GM12878 (cell line): ENCODE results near the gene CD7. TPM values are rescaled to one million over a fixed set of nuclear protein-coding genes. Genes with fewer than 3 reads are reported as not detected.

Experiments
- ATAC-seq: fragments of 200-7000 bp; cut with Tn5 transposase; 3 replicates; pipeline ENCODE4 v1.9.1; 2020; ENCODE audit warnings: mild to moderate bottlenecking, moderate library complexity
- BruUV-seq: library from RNA; stranded (reverse); fragments of 400-500 nt; replicated peaks from 2 replicates; lab custom pipeline; 2021; lab: Mats Ljungman, UMichigan
- CTCF ChIA-PET: fragments of 300-600 bp; sonication (Branson Sonifier 250); formaldehyde crosslinking; extraction: SDS; loops from one replicate; lab custom pipeline; 2021; ENCODE audit warnings: inconsistent platforms; lab: Yijun Ruan, JAX
- POLR2A ChIA-PET: fragments of 350-600 bp; formaldehyde crosslinking; extraction: SDS; loops from one replicate; lab custom pipeline; 2021; ENCODE audit warnings: inconsistent platforms; lab: Charles Lee
- RAD21 ChIA-PET: fragments of 300-600 bp; sonication (Branson Sonifier 250); formaldehyde crosslinking; loops from one replicate; lab custom pipeline; 2023; ENCODE audit warnings: antibody characterized with exemption; ENCODE audit not compliant: unreplicated experiment; lab: Charles Lee
- SMC1A ChIA-PET: fragments of 300-600 bp; sonication (Branson Sonifier 250); formaldehyde crosslinking; loops from one replicate; lab custom pipeline; 2023; ENCODE audit not compliant: unreplicated experiment, uncharacterized antibody; lab: Charles Lee
- DNase-seq: peaks from one replicate; pipeline ENCODE4 v3.0.0-alpha.2; 2011; ENCODE audit warnings: low read depth, low spot score
- FAIRE-seq: peaks from 3 replicates; lab custom pipeline; 2011; peaks lifted over from hg19 to GRCh38; lab: Jason Lieb, UNC
- H2AFZ ChIP-seq: 2 replicates; pipeline ENCODE4 v1.6.0; 2011; ENCODE audit warnings: low read depth, low read length, control low read depth; ENCODE audit not compliant: control insufficient read depth
- H3K27ac ChIP-seq: 2 replicates; pipeline ENCODE4 v1.5.1; 2011; ENCODE audit warnings: control low read depth; ENCODE audit not compliant: control insufficient read depth, insufficient read depth
- H3K27me3 ChIP-seq, 2 experiments: replicated peaks in 1 of 2; 2 replicates each; pipeline versions ENCODE4 v1.6.0 to v1.6.1; 2011; ENCODE audit warnings: low read length in 1 of 2; ENCODE audit not compliant: control insufficient read depth in 2 of 2, insufficient read depth in 2 of 2
- H3K36me3 ChIP-seq, 2 experiments: 2 replicates each; pipeline ENCODE4 v1.5.1; 2011; ENCODE audit warnings: low read length in 1 of 2; ENCODE audit not compliant: control insufficient read depth in 2 of 2, insufficient read depth in 2 of 2
- H3K4me1 ChIP-seq: 2 replicates; pipeline ENCODE4 v1.6.1; 2011; ENCODE audit warnings: mild to moderate bottlenecking, low read length, moderate library complexity, mixed read lengths; ENCODE audit not compliant: control insufficient read depth, insufficient read depth
- H3K4me2 ChIP-seq: 2 replicates; pipeline ENCODE4 v1.6.0; 2011; ENCODE audit warnings: control low read depth; ENCODE audit not compliant: control insufficient read depth, insufficient read depth
- H3K4me3 ChIP-seq: fragments of 200-600 bp; sonication (generic); 2 replicates; pipeline ENCODE4 v1.5.1; 2016
- H3K79me2 ChIP-seq: 2 replicates; pipeline ENCODE4 v1.6.0; 2011; ENCODE audit warnings: low read length; ENCODE audit not compliant: control insufficient read depth, insufficient read depth
- H3K9ac ChIP-seq: 2 replicates; pipeline ENCODE4 v1.8.0; 2011; ENCODE audit warnings: low read length, control low read depth, mixed read lengths; ENCODE audit not compliant: control insufficient read depth, insufficient read depth
- H3K9me3 ChIP-seq: replicated peaks from 3 replicates; pipeline ENCODE4 v1.5.1; 2011; ENCODE audit warnings: mild to moderate bottlenecking, low read length; ENCODE audit not compliant: control insufficient read depth, insufficient read depth
- H4K20me1 ChIP-seq: 2 replicates; pipeline ENCODE4 v1.6.0; 2011; ENCODE audit not compliant: control insufficient read depth, insufficient read depth
- BHLHE40 ChIP-seq, 2 experiments: fragments of 450-650 bp in 1 of 2; IDR thresholded peaks; 2 replicates each; pipeline ENCODE4 v1.6.1; 2011 to 2017; ENCODE audit warnings: low read depth in 2 of 2, borderline replicate concordance in 1 of 2, improper control_type of control experiment in 1 of 2, low read length in 1 of 2, mild to moderate bottlenecking in 1 of 2
- EZH2 ChIP-seq: IDR thresholded peaks from 2 replicates; pipeline ENCODE4 v1.6.1; 2012; ENCODE audit warnings: low read depth, mild to moderate bottlenecking, control low read depth, inconsistent platforms, low read length, borderline replicate concordance; ENCODE audit not compliant: control insufficient read depth
- GATAD2B ChIP-seq: fragments of 450-650 bp; conservative IDR thresholded peaks from 2 replicates; pipeline ENCODE4 v1.6.1; 2017; ENCODE audit warnings: low read depth, mild to moderate bottlenecking, moderate library complexity
- HDGF ChIP-seq: fragments of 450-650 bp; IDR thresholded peaks from 2 replicates; pipeline ENCODE4 v1.6.1; 2016; ENCODE audit warnings: antibody characterized with exemption
- IKZF1 ChIP-seq: fragments of 450-650 bp; conservative IDR thresholded peaks from 2 replicates; pipeline ENCODE4 v1.6.1; 2017; ENCODE audit warnings: antibody characterized with exemption, mild to moderate bottlenecking
- IKZF2 ChIP-seq, 2 experiments: fragments of 450-650 bp; IDR thresholded peaks; 2 replicates each; pipeline ENCODE4 v1.6.1; 2017; ENCODE audit warnings: mild to moderate bottlenecking in 2 of 2, moderate library complexity in 2 of 2
- LARP7 ChIP-seq: fragments of 450-650 bp; IDR thresholded peaks from 2 replicates; pipeline ENCODE4 v1.6.1; 2017; ENCODE audit warnings: mild to moderate bottlenecking
- MYC ChIP-seq: IDR thresholded peaks from 2 replicates; pipeline ENCODE4 v1.6.1; 2011; ENCODE audit warnings: mild to moderate bottlenecking, low read length, moderate library complexity, inconsistent platforms; ENCODE audit not compliant: insufficient read depth, insufficient replicate concordance, insufficient read length, severe bottlenecking
- SMC3 ChIP-seq: IDR thresholded peaks from 2 replicates; pipeline ENCODE4 v1.6.1; 2011; ENCODE audit warnings: low read length, improper control_type of control experiment, borderline replicate concordance
- WGBS: methylation state at CpG from one replicate; pipeline ENCODE4 v1.1.6; 2016; ENCODE audit warnings: low lambda C conversion rate; ENCODE audit not compliant: insufficient replicate concordance, insufficient coverage; ENCODE audit errors: missing lambda C conversion rate; 5-methylcytosine and 5-hydroxymethylcytosine counted together
- in situ Hi-C: fragments of 300-500 bp; cut with MboI; formaldehyde crosslinking; loops from 9 replicates; pipeline ENCODE4 v1.14.3; 2018; ENCODE audit warnings: mixed read lengths
- intact Hi-C: fragments of 100-400 bp; cut with micrococcal nuclease; formaldehyde crosslinking; loops from one replicate; pipeline ENCODE4 v1.14.2; 2022; ENCODE audit not compliant: unreplicated experiment
- polyA plus RNA-seq, 11 experiments: library from polyadenylated mRNA; depleted of rRNA in 4 of 11; unstranded in 6 of 11; stranded (reverse) in 5 of 11; fragments of >200 nt; fragmentation: Nextera tagmentation in 4 of 11; fragmentation: Illumina TruSeq in 1 of 11; extraction: Ambion mirVana in 4 of 11; extraction: Trizol in 1 of 11; gene quantifications; 1 replicate in 1 of 11; 2 replicates in 10 of 11; pipeline versions ENCODE4 v1.2.1 to v1.2.3, GENCODE V29; 2011 to 2016; ENCODE audit warnings: inconsistent platforms in 2 of 11, missing spikeins in 2 of 11, low read depth in 1 of 11
- total RNA-seq, 4 experiments: library from RNA; depleted of rRNA in 3 of 4; stranded (reverse); fragments of >200 nt in 3 of 4; fragmentation: Illumina TruSeq in 1 of 4; extraction: Trizol in 1 of 4; gene quantifications; 2 replicates each; pipeline versions ENCODE4 v1.2.1 to v1.2.3, GENCODE V29; 2013 to 2021
- TF ChIP-seq, protein P1 (sequence below): IDR thresholded peaks from 2 replicates; pipeline ENCODE4 v1.6.1; 2012; ENCODE audit warnings: mild to moderate bottlenecking, low read depth, low read length
- TF ChIP-seq, protein P2 (sequence below): IDR thresholded peaks from 2 replicates; pipeline ENCODE4 v1.6.1; 2011; ENCODE audit warnings: borderline replicate concordance, low read depth, mild to moderate bottlenecking, moderate library complexity, low read length; ENCODE audit not compliant: insufficient read depth, poor library complexity, severe bottlenecking
- TF ChIP-seq, protein P3 (sequence below): fragments of 450-650 bp; IDR thresholded peaks from 2 replicates; pipeline ENCODE4 v1.6.1; 2016; ENCODE audit warnings: mild to moderate bottlenecking

Gene CD7
- total and polyA plus RNA-seq, 10 of the 15 experiments (the other 5 are each of a cell fraction or from before 2014, with no cell fraction given): 0.33 TPM; not detected in 9

DNA sequence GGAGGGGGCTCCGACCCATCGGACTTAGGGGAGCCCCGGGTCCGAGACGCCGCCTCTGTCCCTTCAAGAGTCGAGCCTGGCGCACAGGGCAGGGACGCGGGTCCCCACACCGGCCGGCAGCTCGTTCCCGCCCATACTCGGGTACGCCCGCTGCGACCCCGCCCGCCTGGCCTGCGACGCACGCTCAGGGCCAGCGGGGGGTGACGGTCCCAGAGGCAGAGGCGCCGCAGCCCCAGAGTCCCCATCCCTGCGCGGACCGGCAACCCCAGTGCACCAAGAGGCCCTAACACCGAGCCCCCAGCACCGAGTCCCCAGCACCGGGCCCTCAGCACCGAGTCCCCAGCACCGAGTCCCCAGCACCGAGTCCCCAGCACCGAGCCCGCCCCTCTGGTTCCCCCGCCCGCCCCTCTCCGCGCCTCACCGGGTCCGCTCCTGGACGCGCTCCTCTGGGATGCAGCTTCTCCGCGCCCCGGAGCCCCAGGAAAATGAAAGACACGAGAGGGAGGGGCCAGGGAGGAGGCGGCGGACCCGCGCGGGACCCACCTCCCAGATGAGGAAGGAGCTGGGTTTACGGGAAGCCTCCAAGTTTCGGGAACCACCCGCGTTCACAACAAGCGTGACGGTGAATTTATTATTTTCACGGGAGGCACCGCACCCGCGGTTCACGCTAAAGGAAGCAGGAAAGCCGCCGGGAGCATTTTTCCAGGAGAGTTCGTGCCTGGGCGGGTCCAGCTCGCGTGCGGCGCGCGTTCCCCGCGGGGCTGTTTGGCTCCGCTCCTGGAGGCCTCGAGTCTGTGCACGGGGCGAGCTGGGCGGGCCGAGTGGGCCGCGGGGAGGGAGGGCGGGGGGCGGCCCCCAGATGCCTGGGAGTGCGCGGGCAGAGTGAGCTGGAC lies 16.1 kb upstream of the CD7 start, which contains the start of gene SECTM1 (continued):
- TF ChIP-seq, protein P1, sequence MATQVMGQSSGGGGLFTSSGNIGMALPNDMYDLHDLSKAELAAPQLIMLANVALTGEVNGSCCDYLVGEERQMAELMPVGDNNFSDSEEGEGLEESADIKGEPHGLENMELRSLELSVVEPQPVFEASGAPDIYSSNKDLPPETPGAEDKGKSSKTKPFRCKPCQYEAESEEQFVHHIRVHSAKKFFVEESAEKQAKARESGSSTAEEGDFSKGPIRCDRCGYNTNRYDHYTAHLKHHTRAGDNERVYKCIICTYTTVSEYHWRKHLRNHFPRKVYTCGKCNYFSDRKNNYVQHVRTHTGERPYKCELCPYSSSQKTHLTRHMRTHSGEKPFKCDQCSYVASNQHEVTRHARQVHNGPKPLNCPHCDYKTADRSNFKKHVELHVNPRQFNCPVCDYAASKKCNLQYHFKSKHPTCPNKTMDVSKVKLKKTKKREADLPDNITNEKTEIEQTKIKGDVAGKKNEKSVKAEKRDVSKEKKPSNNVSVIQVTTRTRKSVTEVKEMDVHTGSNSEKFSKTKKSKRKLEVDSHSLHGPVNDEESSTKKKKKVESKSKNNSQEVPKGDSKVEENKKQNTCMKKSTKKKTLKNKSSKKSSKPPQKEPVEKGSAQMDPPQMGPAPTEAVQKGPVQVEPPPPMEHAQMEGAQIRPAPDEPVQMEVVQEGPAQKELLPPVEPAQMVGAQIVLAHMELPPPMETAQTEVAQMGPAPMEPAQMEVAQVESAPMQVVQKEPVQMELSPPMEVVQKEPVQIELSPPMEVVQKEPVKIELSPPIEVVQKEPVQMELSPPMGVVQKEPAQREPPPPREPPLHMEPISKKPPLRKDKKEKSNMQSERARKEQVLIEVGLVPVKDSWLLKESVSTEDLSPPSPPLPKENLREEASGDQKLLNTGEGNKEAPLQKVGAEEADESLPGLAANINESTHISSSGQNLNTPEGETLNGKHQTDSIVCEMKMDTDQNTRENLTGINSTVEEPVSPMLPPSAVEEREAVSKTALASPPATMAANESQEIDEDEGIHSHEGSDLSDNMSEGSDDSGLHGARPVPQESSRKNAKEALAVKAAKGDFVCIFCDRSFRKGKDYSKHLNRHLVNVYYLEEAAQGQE: no peak
- TF ChIP-seq, all 136 proteins: peak for 2

DNA sequence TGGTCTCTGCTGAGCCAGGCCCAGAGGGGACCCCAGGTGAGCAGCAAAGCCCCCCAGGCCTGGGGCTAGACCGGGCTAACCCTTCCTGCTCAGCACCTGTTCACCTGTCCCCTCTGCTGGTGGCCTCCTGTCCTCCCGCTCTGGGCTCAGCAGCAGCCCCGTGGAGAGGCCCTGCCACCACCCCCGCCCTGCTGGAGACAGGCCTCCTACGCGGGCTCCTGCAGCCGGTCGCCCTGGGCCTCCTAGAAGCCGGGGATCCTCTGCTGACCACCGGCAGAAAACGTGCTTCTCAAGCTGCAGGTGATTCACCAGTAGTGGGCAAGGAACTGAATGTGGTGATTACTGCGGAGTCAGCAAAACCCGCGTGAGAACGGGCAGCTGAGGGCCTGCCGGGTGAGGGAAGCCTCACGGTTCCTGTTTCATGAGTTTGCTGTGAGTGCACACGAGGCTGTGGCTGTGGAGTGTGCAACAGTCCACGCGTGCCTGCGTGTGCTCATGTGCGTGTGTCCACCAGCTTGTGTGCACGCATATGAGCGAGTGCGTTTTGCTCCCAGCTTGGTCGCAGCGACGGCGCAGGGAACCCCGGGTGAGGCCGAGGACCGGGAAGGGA lies 15.4 kb upstream of the CD7 start:
- SMC1A ChIA-PET: interaction anchor here (1.0 kb wide), 1 partner anchor 31 kb away, joined by 3 read pairs; no protein-coding TSS in a partner anchor
- no peaks in the 10 kb centered on the region for H4K20me1 ChIP-seq
- BruUV-seq: no TSS peak
- DNase-seq: no peak
- CTCF ChIA-PET: interaction anchor here (0.7 to 1.7 kb wide), 4 partner anchors 17 to 282 kb away, joined by 3 to 4 read pairs (median 4); no protein-coding TSS in a partner anchor
- peak; percentile 44 for ATAC-seq
- no peak overlapping the region for H3K4me3 ChIP-seq
- no peak overlapping the region for H3K27ac ChIP-seq
- peaks cover 11% of the 10 kb centered on the region for H3K4me1 ChIP-seq
- H3K9me3 ChIP-seq: no peaks in the 10 kb centered on the region
- no peaks in the 10 kb centered on the region for H3K79me2 ChIP-seq
- H3K36me3 ChIP-seq: no peaks in the 10 kb centered on the region
- peaks cover 6 to 12% of the 10 kb centered on the region in 2 experiments; a peak in 3 of 4 replicates for H3K27me3 ChIP-seq
- POLR2A ChIA-PET: interaction anchor here (1.1 kb wide), 1 partner anchor 11 kb away, joined by 3 read pairs; no protein-coding TSS in a partner anchor
- H2AFZ ChIP-seq: no peak overlapping the region
- WGBS: 12% methylated on average over 31 of the region's 32 CpGs
- peak overlapping the region; percentile 21 for H3K4me2 ChIP-seq
- in situ Hi-C loops (no loop called here), intact Hi-C loops (no loop called here)
- RAD21 ChIA-PET: interaction anchor here (0.6 to 0.8 kb wide), 2 partner anchors 11 to 18 kb away, joined by 3 read pairs; no protein-coding TSS in a partner anchor
- no peak for FAIRE-seq
- H3K9ac ChIP-seq: no peak overlapping the region
- TF ChIP-seq LARP7: 0 out of 2 replicates have a peak, but pooled peaks have one; percentile 17
- TF ChIP-seq MYC: no peak
- TF ChIP-seq GATAD2B: peak; percentile 77; the same call in 1 of the 2 replicates
- TF ChIP-seq, protein P2, sequence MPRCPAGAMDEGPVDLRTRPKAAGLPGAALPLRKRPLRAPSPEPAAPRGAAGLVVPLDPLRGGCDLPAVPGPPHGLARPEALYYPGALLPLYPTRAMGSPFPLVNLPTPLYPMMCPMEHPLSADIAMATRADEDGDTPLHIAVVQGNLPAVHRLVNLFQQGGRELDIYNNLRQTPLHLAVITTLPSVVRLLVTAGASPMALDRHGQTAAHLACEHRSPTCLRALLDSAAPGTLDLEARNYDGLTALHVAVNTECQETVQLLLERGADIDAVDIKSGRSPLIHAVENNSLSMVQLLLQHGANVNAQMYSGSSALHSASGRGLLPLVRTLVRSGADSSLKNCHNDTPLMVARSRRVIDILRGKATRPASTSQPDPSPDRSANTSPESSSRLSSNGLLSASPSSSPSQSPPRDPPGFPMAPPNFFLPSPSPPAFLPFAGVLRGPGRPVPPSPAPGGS: no peak
- TF ChIP-seq IKZF1: peak; percentile 22; the same call in 1 of the 2 replicates
- peak; percentile 71 to 89; a peak in 3 of 4 replicates for TF ChIP-seq BHLHE40 (IDR thresholded peaks at IDR 0.05; ENCODE audit: borderline replicate concordance in 1 of 2, low read depth in 2 of 2, low read length in 1 of 2)
- TF ChIP-seq, protein P3, sequence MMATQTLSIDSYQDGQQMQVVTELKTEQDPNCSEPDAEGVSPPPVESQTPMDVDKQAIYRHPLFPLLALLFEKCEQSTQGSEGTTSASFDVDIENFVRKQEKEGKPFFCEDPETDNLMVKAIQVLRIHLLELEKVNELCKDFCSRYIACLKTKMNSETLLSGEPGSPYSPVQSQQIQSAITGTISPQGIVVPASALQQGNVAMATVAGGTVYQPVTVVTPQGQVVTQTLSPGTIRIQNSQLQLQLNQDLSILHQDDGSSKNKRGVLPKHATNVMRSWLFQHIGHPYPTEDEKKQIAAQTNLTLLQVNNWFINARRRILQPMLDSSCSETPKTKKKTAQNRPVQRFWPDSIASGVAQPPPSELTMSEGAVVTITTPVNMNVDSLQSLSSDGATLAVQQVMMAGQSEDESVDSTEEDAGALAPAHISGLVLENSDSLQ: peak; percentile 19; the same call in 1 of the 2 replicates
- 0 out of 2 replicates have a peak, but pooled peaks have one; percentile 24 for TF ChIP-seq HDGF
- no peak for TF ChIP-seq SMC3
- 0 out of 2 replicates have a peak, but pooled peaks have one; percentile 30 for TF ChIP-seq EZH2
- peak in 1 of 2 experiments; percentile 12; a peak in 1 of 4 replicates for TF ChIP-seq IKZF2 (IDR thresholded peaks at IDR 0.05)
